Measurements from ENCODE around the gene OR2S2. TPM values are rescaled to one million over a fixed set of nuclear protein-coding genes. Genes with fewer than 3 reads are reported as not detected.
A peak's percentile ranks its signal among the peaks of the same experiment; 100 is the strongest.
"Not testable (repeated sequence)": the region's sequence is repeated elsewhere in the genome, so short reads cannot be mapped to it uniquely, and the experiment has no call there.

The OR2S2 gene
- total and polyA plus RNA-seq, 2 experiments from 2014 or later, result 0.11 to 0.30 TPM

- in situ Hi-C loops (cut with MboI), result no loop called here
- no peaks in the 10 kb centered on the region for H3K27me3 ChIP-seq (replicated peaks; ENCODE audit: insufficient read depth)
- H3F3A ChIP-seq (ENCODE audit: insufficient read depth), result peaks cover 13% of the 10 kb centered on the region
- H4K20me1 ChIP-seq (ENCODE audit: insufficient read depth), result no peaks in the 10 kb centered on the region
- H3K4me2 ChIP-seq (ENCODE audit: unreplicated experiment), result no peak overlapping the region
- H3K9me2 ChIP-seq (ENCODE audit: insufficient read depth), result no peaks in the 10 kb centered on the region
- 47 to 52% methylated on average over 9 of the region's 9 CpGs for WGBS, 2 experiments (ENCODE audit: low coverage in 1 of 2, low lambda C conversion rate in 2 of 2, missing lambda C conversion rate in 2 of 2)
- H3K9ac ChIP-seq, result no peak overlapping the region
- peak; percentile 61 for DNase-seq
- H2AFZ ChIP-seq, result peak overlapping the region; percentile 46
- H3K79me2 ChIP-seq (ENCODE audit: insufficient read depth), result no peaks in the 10 kb centered on the region
- H3K4me1 ChIP-seq (ENCODE audit: insufficient read depth), result peaks cover 4% of the 10 kb centered on the region; the same call in 1 of the 2 replicates
- no peak overlapping the region for H3K27ac ChIP-seq
- TF ChIP-seq EZH2 (IDR thresholded peaks at IDR 0.05; ENCODE audit: insufficient read depth, poor library complexity, severe bottlenecking), result no peak
- no peak for TF ChIP-seq EZH2phosphoT487 (IDR thresholded peaks at IDR 0.05; ENCODE audit: insufficient read depth, low read depth)
- H3K9me3 ChIP-seq (ENCODE audit: low read depth), result no peaks in the 10 kb centered on the region
- no peak overlapping the region for H3K4me3 ChIP-seq
- H3K36me3 ChIP-seq (ENCODE audit: low read depth), result no peaks in the 10 kb centered on the region
Observed at GRCh38 chr9:35914301-35914807, 43.6 kb downstream of the OR2S2 start.

GRCh38 chr9:35913429-35913828, 44.5 kb downstream of the OR2S2 start:
- H3K27me3 ChIP-seq (replicated peaks; ENCODE audit: insufficient read depth); H2AFZ ChIP-seq; DNase-seq; H3K9me2 ChIP-seq (ENCODE audit: insufficient read depth); H3K9me3 ChIP-seq (ENCODE audit: low read depth); H3K36me3 ChIP-seq (ENCODE audit: low read depth); H3K27ac ChIP-seq; H3K79me2 ChIP-seq (ENCODE audit: insufficient read depth); H3K4me2 ChIP-seq (ENCODE audit: unreplicated experiment); H4K20me1 ChIP-seq (ENCODE audit: insufficient read depth); in situ Hi-C loops (cut with MboI); H3K4me3 ChIP-seq; H3K9ac ChIP-seq: not testable (repeated sequence)
- Histone ChIP-seq H3F3A (ENCODE audit: insufficient read depth) (peaks cover 17% of the 10 kb centered on the region), H3K4me1 (ENCODE audit: insufficient read depth) (peaks cover 14% of the 10 kb centered on the region)

GRCh38 chr9:35912791-35913400, 45.1 kb downstream of the OR2S2 start:
- WGBS, 2 experiments (ENCODE audit: low coverage in 1 of 2, low lambda C conversion rate in 2 of 2, missing lambda C conversion rate in 2 of 2), result 83 to 85% methylated on average over 10 of the region's 10 CpGs
- TF ChIP-seq EZH2 (IDR thresholded peaks at IDR 0.05; ENCODE audit: insufficient read depth, poor library complexity, severe bottlenecking) (no peak), EZH2phosphoT487 (IDR thresholded peaks at IDR 0.05; ENCODE audit: insufficient read depth, low read depth) (no peak)
- Histone ChIP-seq H3K4me1 (ENCODE audit: insufficient read depth) (peaks cover 19% of the 10 kb centered on the region), H3F3A (ENCODE audit: insufficient read depth) (peaks cover 22% of the 10 kb centered on the region), H3K9me2 (ENCODE audit: insufficient read depth) (no peaks in the 10 kb centered on the region), H3K36me3 (ENCODE audit: low read depth) (no peaks in the 10 kb centered on the region), H3K4me3 (no peak overlapping the region), H4K20me1 (ENCODE audit: insufficient read depth) (no peaks in the 10 kb centered on the region), H2AFZ (no peak overlapping the region), H3K79me2 (ENCODE audit: insufficient read depth) (no peaks in the 10 kb centered on the region), H3K9me3 (ENCODE audit: low read depth) (no peaks in the 10 kb centered on the region), H3K27me3 (replicated peaks; ENCODE audit: insufficient read depth) (no peaks in the 10 kb centered on the region), H3K9ac (no peak overlapping the region), H3K4me2 (ENCODE audit: unreplicated experiment) (no peak overlapping the region), H3K27ac (no peak overlapping the region)
- in situ Hi-C loops (cut with MboI), result no loop called here
- no peak for DNase-seq

GRCh38 chr9:35911690-35912089, 46.3 kb downstream of the OR2S2 start:
- H2AFZ ChIP-seq, result no peak overlapping the region
- H3K4me2 ChIP-seq (ENCODE audit: unreplicated experiment), result no peak overlapping the region
- no peaks in the 10 kb centered on the region for H3K27me3 ChIP-seq (replicated peaks; ENCODE audit: insufficient read depth)
- H3F3A ChIP-seq (ENCODE audit: insufficient read depth), result peaks cover 34% of the 10 kb centered on the region
- no peaks in the 10 kb centered on the region for H3K9me3 ChIP-seq (ENCODE audit: low read depth)
- DNase-seq, result no peak
- no peak overlapping the region for H3K27ac ChIP-seq
- H3K4me1 ChIP-seq (ENCODE audit: insufficient read depth), result peaks cover 31% of the 10 kb centered on the region
- no peak overlapping the region for H3K4me3 ChIP-seq
- no peaks in the 10 kb centered on the region for H3K9me2 ChIP-seq (ENCODE audit: insufficient read depth)
- H3K9ac ChIP-seq, result no peak overlapping the region
- no peaks in the 10 kb centered on the region for H3K36me3 ChIP-seq (ENCODE audit: low read depth)
- H3K79me2 ChIP-seq (ENCODE audit: insufficient read depth), result no peaks in the 10 kb centered on the region
- no peaks in the 10 kb centered on the region for H4K20me1 ChIP-seq (ENCODE audit: insufficient read depth)
- 75 to 84% methylated on average over 9 to 10 of the region's 10 CpGs for WGBS, 2 experiments (ENCODE audit: low coverage in 1 of 2, low lambda C conversion rate in 2 of 2, missing lambda C conversion rate in 2 of 2)
- no peak for TF ChIP-seq EZH2 (IDR thresholded peaks at IDR 0.05; ENCODE audit: insufficient read depth, poor library complexity, severe bottlenecking)
- in situ Hi-C loops (cut with MboI), result no loop called here

Measured in GM23248 (cell line).